Duodenal mucosa (tissue), 2 donors: ENCODE data around the gene PDP2.
A peak's percentile ranks its signal among the peaks of the same experiment; 100 is the strongest.
"Not testable (repeated sequence)": the region's sequence is repeated elsewhere in the genome, so short reads cannot be mapped to it uniquely, and the experiment has no call there.

Source experiments
- H3K27ac ChIP-seq: one replicate; pipeline ENCODE4 v1.7.0; 2013; ENCODE audit warnings: low read depth, low read length
- H3K27me3 ChIP-seq, 2 donors: one replicate each; pipeline ENCODE4 v1.7.0; 2013; ENCODE audit warnings: low read length in 2 of 2, control low read depth in 1 of 2; ENCODE audit not compliant: insufficient read depth in 2 of 2, control insufficient read depth in 1 of 2
- H3K36me3 ChIP-seq, 2 donors: one replicate each; pipeline ENCODE4 v1.7.0; 2013; ENCODE audit warnings: low read length in 2 of 2, control low read depth in 1 of 2; ENCODE audit not compliant: insufficient read depth in 2 of 2, control insufficient read depth in 1 of 2
- H3K4me1 ChIP-seq, 2 donors: one replicate each; pipeline ENCODE4 v1.7.0; 2013; ENCODE audit warnings: low read length in 2 of 2, control low read depth in 1 of 2; ENCODE audit not compliant: insufficient read depth in 2 of 2, control insufficient read depth in 1 of 2
- H3K4me3 ChIP-seq, 2 donors: one replicate each; pipeline ENCODE4 v1.7.0; 2013; ENCODE audit warnings: low read length in 2 of 2, low read depth in 1 of 2
- H3K9ac ChIP-seq, 2 donors: one replicate each; pipeline ENCODE4 v1.7.0; 2013; ENCODE audit warnings: low read length in 2 of 2, low read depth in 1 of 2
- H3K9me3 ChIP-seq, 2 donors: one replicate each; pipeline ENCODE4 v1.7.0; 2013; ENCODE audit warnings: low read length in 2 of 2, control low read depth in 1 of 2; ENCODE audit not compliant: control insufficient read depth in 1 of 2

Gene PDP2

GRCh38 chr16:66934839-66935313 is 54.6 kb downstream of the PDP2 start:
- peak overlapping the region; percentile 99 to 100 for H3K9ac ChIP-seq
- peaks cover 49 to 73% of the 10 kb centered on the region in 2 donors for H3K4me1 ChIP-seq
- H3K27me3 ChIP-seq, H3K9me3 ChIP-seq: not testable (repeated sequence)
- H3K4me3 ChIP-seq = peak overlapping the region; percentile 99 to 100
- H3K27ac ChIP-seq = peak overlapping the region; percentile 95
- H3K36me3 ChIP-seq = peaks cover 25 to 35% of the 10 kb centered on the region in 2 donors

- H3K27ac ChIP-seq = peak within 1 kb of the TSS; percentile 95
- no peaks in the 10 kb centered on the region for H3K9me3 ChIP-seq
- H3K9ac ChIP-seq = peak within 1 kb of the TSS; percentile 99 to 100
- H3K4me1 ChIP-seq = peaks cover 44 to 71% of the 10 kb centered on the region in 2 donors
- H3K36me3 ChIP-seq = peaks cover 31 to 41% of the 10 kb centered on the region in 2 donors
- no peaks in the 10 kb centered on the region for H3K27me3 ChIP-seq
- peak within 1 kb of the TSS; percentile 99 to 100 for H3K4me3 ChIP-seq
Measured at GRCh38 chr16:66935314-66936011, 55.1 kb downstream of the PDP2 start, which contains the start of gene CES2. CES2 (plus strand) TSS chr16:66935516; CDS start chr16:66935636, 120 bp downstream.

DNA sequence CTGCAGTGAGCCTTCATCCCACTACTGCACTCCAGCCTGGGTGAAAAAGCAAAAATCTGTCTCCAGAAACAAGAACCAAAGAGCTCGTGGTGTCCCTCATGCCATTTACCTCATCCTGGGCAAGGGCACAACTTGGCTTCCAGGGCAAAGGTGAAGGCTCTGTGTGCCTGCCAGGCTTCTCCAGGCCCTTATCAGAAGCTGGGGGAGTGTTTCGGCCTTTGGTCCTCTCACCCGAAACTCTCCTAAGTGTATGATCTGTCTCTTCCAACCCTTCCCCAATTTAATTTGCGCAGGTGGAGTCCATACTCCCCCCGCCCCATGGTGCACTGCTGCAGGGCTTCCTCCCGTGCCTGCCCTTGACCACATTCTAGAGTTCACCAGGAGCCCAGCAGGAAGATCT is 56.1 kb downstream of the PDP2 start:
- peaks cover 41 to 80% of the 10 kb centered on the region in 2 donors for H3K4me1 ChIP-seq
- peak overlapping the region; percentile 92 for H3K27ac ChIP-seq
- H3K36me3 ChIP-seq = peaks cover 41 to 51% of the 10 kb centered on the region in 2 donors
- H3K9me3 ChIP-seq = no peaks in the 10 kb centered on the region
- H3K9ac ChIP-seq = peak overlapping the region; percentile 99 to 100
- H3K27me3 ChIP-seq = no peaks in the 10 kb centered on the region
- peak overlapping the region; percentile 99 to 100 for H3K4me3 ChIP-seq

DNA sequence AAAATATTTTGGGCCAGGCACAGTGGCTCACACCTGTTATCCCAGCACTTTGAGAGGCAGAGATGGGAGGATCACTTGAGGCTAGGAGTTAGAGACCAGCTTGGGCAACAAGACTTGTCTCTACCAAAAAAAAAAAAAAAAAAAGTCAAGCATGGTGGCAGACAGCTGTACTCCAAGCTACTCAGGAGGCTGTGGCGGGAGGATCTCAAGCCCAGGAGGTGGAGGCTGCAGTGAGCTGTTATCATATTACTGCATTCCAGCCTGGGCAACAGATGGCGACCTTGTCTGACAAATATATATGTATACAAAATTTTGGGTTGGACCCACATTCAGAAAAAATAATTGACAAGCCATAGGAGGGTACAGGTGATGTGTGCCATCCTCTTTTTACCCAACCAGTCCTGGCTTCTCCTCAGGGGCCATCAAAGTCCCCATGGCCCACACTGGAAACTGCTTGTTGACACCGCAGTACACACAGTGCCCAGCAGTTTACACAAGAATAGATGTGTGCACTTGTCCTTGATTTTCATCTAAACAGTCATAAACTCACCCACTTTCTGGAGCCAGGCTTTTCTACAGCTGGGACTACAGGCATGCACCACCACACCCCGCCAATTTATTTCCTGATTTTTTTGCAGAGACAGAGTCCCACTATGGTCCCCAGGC is 56.7 kb downstream of the PDP2 start:
- Histone ChIP-seq H3K9me3 (no peaks in the 10 kb centered on the region), H3K36me3 (peaks cover 46 to 56% of the 10 kb centered on the region in 2 donors), H3K27ac (peak overlapping the region; percentile 32), H3K9ac (peak overlapping the region; percentile 44 to 57), H3K27me3 (no peaks in the 10 kb centered on the region), H3K4me1 (peaks cover 39 to 82% of the 10 kb centered on the region in 2 donors), H3K4me3 (peak overlapping the region; percentile 99 to 100)

DNA sequence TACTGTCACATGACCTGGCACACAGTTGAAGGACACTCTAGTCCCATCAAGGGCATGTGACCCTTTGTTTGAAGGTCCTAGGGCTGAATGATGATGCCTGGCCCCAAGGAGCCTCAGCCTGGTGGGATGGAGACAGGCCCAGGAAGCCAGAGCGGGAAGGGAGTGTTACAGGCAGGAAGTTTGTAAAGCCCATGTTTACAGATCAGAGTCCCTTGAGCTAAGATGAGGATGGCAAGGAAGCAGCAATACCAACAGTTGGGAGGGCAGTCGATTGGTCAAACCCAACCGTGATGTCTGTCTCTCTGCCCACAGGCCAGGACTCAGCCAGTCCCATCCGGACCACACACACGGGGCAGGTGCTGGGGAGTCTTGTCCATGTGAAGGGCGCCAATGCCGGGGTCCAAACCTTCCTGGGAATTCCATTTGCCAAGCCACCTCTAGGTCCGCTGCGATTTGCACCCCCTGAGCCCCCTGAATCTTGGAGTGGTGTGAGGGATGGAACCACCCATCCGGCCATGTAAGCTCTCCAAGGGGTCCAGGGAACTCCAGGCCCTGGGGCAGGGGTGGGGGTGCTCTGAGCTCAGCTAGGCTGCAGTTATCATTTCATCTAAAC is 57.5 kb downstream of the PDP2 start:
- Histone ChIP-seq H3K27me3 (no peaks in the 10 kb centered on the region), H3K9ac (peak overlapping the region; percentile 44 to 57), H3K4me1 (peaks cover 31 to 75% of the 10 kb centered on the region in 2 donors), H3K36me3 (peaks cover 53 to 60% of the 10 kb centered on the region in 2 donors), H3K9me3 (no peaks in the 10 kb centered on the region), H3K4me3 (peak overlapping the region; percentile 99 to 100), H3K27ac (no peak overlapping the region)

DNA sequence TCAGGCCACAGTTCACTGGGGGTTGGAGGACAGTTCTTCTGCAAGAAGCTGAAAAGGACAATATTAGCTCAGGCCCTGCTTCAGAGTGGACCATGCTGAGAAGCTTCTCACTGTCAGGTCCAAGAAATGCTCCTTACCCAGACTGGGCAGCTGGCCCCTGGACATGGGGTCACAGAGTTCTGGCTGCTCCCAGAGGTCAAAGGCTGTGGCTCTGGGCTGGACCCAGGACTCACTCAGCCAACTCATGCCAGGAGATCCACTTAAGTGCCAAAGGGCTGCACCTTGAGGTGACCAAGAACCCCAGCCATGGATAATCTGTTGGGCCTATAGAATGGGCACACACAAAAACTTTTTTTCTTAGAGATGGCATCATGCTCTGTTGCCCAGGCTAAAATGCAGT is 59.1 kb downstream of the PDP2 start:
- H3K4me1 ChIP-seq = peaks cover 24 to 64% of the 10 kb centered on the region in 2 donors
- no peaks in the 10 kb centered on the region for H3K27me3 ChIP-seq
- H3K27ac ChIP-seq = no peak overlapping the region
- no peaks in the 10 kb centered on the region for H3K9me3 ChIP-seq
- H3K36me3 ChIP-seq = peaks cover 65 to 76% of the 10 kb centered on the region in 2 donors
- H3K4me3 ChIP-seq = no peak overlapping the region
- H3K9ac ChIP-seq = no peak overlapping the region

DNA sequence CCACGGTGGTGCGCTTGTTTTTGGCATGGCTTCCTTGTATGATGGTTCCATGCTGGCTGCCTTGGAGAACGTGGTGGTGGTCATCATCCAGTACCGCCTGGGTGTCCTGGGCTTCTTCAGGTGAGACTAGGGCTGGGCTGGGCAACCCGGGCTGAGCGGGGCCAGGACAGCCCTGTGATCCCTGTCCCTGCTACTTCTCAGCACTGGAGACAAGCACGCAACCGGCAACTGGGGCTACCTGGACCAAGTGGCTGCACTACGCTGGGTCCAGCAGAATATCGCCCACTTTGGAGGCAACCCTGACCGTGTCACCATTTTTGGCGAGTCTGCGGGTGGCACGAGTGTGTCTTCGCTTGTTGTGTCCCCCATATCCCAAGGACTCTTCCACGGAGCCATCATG is 59.9 kb downstream of the PDP2 start:
- Histone ChIP-seq H3K27me3 (no peaks in the 10 kb centered on the region), H3K4me3 (no peak overlapping the region), H3K9me3 (no peaks in the 10 kb centered on the region), H3K36me3 (peaks cover 65 to 76% of the 10 kb centered on the region in 2 donors), H3K4me1 (peaks cover 24 to 61% of the 10 kb centered on the region in 2 donors), H3K27ac (no peak overlapping the region), H3K9ac (no peak overlapping the region)
